ENCODE measurements around the gene GATAD2A. TPM values are rescaled to one million over a fixed set of nuclear protein-coding genes. Genes with fewer than 3 reads are reported as not detected.
A peak's percentile ranks its signal among the peaks of the same experiment; 100 is the strongest.

GATAD2A gene
- total RNA-seq, 1 experiment from 2014 or later = 121 TPM

GRCh38 chr19:19506592-19506991 is 101.1 kb downstream of the GATAD2A start:
- DNase-seq (ENCODE audit: low read depth) = no peak

- DNase-seq (ENCODE audit: low read depth) = no peak
Observed at GRCh38 chr19:19507354-19507753, 101.9 kb downstream of the GATAD2A start.

- DNase-seq (ENCODE audit: low read depth) = no peak
Observed at GRCh38 chr19:19508217-19508616, 102.7 kb downstream of the GATAD2A start.

- no peak for DNase-seq (ENCODE audit: low read depth)
Observed at GRCh38 chr19:19510432-19510831, 105.0 kb downstream of the GATAD2A start.

- no peak for DNase-seq (ENCODE audit: low read depth)
Observed at GRCh38 chr19:19513682-19514081, 108.2 kb downstream of the GATAD2A start.

GRCh38 chr19:19514215-19514657 is 108.8 kb downstream of the GATAD2A start:
- DNase-seq (ENCODE audit: low read depth) = no peak

GRCh38 chr19:19514881-19515641 is 109.6 kb downstream of the GATAD2A start, which contains the start of gene TSSK6:
TSSK6 (minus strand) TSS chr19:19515548; CDS start chr19:19515427, 121 bp downstream.
- no peak for DNase-seq (ENCODE audit: low read depth)

GRCh38 chr19:19515642-19516519 is 110.4 kb downstream of the GATAD2A start, which contains the start of gene NDUFA13:
NDUFA13 (plus strand) TSS chr19:19516225; CDS start chr19:19516239, 14 bp downstream.
- DNase-seq (ENCODE audit: low read depth) = peak; percentile 88

- DNase-seq (ENCODE audit: low read depth) = no peak
Observed at GRCh38 chr19:19517235-19517619, 111.8 kb downstream of the GATAD2A start.

GRCh38 chr19:19520989-19521388 is 115.5 kb downstream of the GATAD2A start:
- no peak for DNase-seq (ENCODE audit: low read depth)

GRCh38 chr19:19523177-19523576 is 117.7 kb downstream of the GATAD2A start:
- DNase-seq (ENCODE audit: low read depth) = no peak

- DNase-seq (ENCODE audit: low read depth) = no peak
Observed at GRCh38 chr19:19524053-19524452, 118.6 kb downstream of the GATAD2A start.

GRCh38 chr19:19525611-19526380 is 120.3 kb downstream of the GATAD2A start:
- DNase-seq (ENCODE audit: low read depth) = no peak

GRCh38 chr19:19526581-19527370 is 121.3 kb downstream of the GATAD2A start:
- no peak for DNase-seq (ENCODE audit: low read depth)

- DNase-seq (ENCODE audit: low read depth) = no peak
Observed at GRCh38 chr19:19527371-19527656, 121.8 kb downstream of the GATAD2A start.

- no peak for DNase-seq (ENCODE audit: low read depth)
Observed at GRCh38 chr19:19527674-19528625, 122.5 kb downstream of the GATAD2A start.

GRCh38 chr19:19528721-19529490 is 123.4 kb downstream of the GATAD2A start, which contains the start of gene YJEFN3:
YJEFN3 (plus strand) TSS chr19:19528911; CDS start chr19:19528933, 22 bp downstream.
- no peak for DNase-seq (ENCODE audit: low read depth)

- DNase-seq (ENCODE audit: low read depth) = no peak
Observed at GRCh38 chr19:19529783-19530422, 124.4 kb downstream of the GATAD2A start.
